Endothelial cell of umbilical vein (primary cell): ENCODE results near the gene ELK3.

Experiments used
- CTCF ChIP-seq, 2 donors: IDR thresholded peaks; 1 replicate in 1 of 2; 2 replicates in 1 of 2; pipeline ENCODE4 v1.5.1; 2011; ENCODE audit warnings: low read length in 2 of 2, mild to moderate bottlenecking in 2 of 2, moderate library complexity in 2 of 2, control low read depth in 1 of 2, inconsistent platforms in 1 of 2, low read depth in 1 of 2; ENCODE audit not compliant: insufficient read depth in 1 of 2; ENCODE audit errors: extremely low read depth in 1 of 2
- GATA2 ChIP-seq: IDR thresholded peaks from 2 replicates; pipeline ENCODE4 v1.7.0; 2011; ENCODE audit warnings: low read depth, mild to moderate bottlenecking, moderate library complexity, mixed read lengths, low read length; ENCODE audit not compliant: insufficient read length, insufficient read depth
- MYC ChIP-seq: IDR thresholded peaks from one replicate; pipeline ENCODE4 v1.6.1; 2011; ENCODE audit warnings: mild to moderate bottlenecking, low read depth, low read length
- POLR2A ChIP-seq: IDR thresholded peaks from 2 replicates; pipeline ENCODE4 v1.6.1; 2012; ENCODE audit warnings: low read depth, mild to moderate bottlenecking, control low read depth, low read length
- POLR2AphosphoS5 ChIP-seq: IDR thresholded peaks from 2 replicates; pipeline ENCODE4 v1.6.1; 2012; ENCODE audit warnings: low read depth, mild to moderate bottlenecking, control low read depth, low read length, moderate library complexity; ENCODE audit not compliant: insufficient read depth
- TF ChIP-seq, protein P1 (sequence below): IDR thresholded peaks from 2 replicates; pipeline ENCODE4 v1.6.1; 2011; ENCODE audit not compliant: insufficient read depth, insufficient read length

DNA sequence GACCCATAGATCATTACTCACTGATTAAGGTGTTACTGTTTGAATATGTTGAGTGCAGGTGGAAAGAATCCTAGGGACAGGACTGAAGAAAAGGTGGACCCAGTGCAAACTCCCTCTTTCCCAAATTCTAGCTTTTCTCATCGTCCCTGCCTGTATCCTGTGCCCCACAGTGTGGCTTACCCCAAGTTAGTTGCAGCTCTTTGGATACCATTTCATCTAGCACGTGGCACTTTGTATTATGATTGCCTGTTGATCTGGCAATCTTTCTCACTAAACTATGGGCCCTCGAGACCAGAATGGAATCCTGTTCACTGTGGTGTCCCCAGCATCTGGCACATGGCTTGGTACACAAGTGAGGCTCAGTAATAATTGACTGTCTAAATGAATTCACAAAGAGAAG is 66.5 kb downstream of the ELK3 start:
- TF ChIP-seq CTCF (IDR thresholded peaks at IDR 0.05; ENCODE audit: extremely low read depth in 1 of 2, insufficient read depth in 1 of 2, low read depth in 1 of 2, low read length in 2 of 2): no peak
- TF ChIP-seq POLR2AphosphoS5: peak; percentile 59
- no peak for TF ChIP-seq GATA2
- TF ChIP-seq MYC: no peak
- peak; percentile 40 for TF ChIP-seq POLR2A
- TF ChIP-seq, protein P1, sequence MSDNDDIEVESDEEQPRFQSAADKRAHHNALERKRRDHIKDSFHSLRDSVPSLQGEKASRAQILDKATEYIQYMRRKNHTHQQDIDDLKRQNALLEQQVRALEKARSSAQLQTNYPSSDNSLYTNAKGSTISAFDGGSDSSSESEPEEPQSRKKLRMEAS: no peak
